ENCODE results near the gene CDC42EP2. TPM values are rescaled to one million over a fixed set of nuclear protein-coding genes. Genes with fewer than 3 reads are reported as not detected.

CDC42EP2 gene
- total RNA-seq, 3 donors from 2014 or later = 11.3 to 20.8 (median 13.4) TPM

DNA sequence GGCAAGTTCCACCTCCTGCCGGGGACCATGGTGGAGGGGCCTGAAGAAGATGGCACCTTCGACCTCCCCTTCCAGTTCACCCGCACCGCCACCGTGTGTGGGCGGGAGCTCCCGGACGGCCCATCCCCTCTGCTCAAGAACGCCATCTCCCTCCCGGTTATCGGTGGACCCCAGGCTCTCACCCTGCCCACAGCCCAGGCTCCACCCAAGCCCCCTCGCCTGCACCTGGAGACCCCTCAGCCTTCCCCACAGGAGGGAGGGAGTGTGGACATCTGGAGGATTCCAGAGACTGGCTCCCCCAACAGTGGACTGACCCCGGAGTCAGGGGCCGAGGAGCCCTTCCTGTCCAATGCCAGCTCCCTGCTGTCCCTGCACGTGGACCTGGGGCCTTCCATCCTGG, 6.4 kb downstream of the CDC42EP2 start:
- H3K4me1 ChIP-seq = peaks cover 9 to 10% of the 10 kb centered on the region in 2 donors
- intact Hi-C loops (cut with DNase I; ENCODE audit: low total_unique reads) = no loop called here
- no peaks in the 10 kb centered on the region for H3K9me3 ChIP-seq
- H3K36me3 ChIP-seq = no peaks in the 10 kb centered on the region
- DNase-seq (ENCODE audit: low spot score in 2 of 2) = no peak
- no peak overlapping the region for H3K4me3 ChIP-seq
- TF ChIP-seq POLR2A (IDR thresholded peaks at IDR 0.05) (no peak), POLR2AphosphoS5 (IDR thresholded peaks at IDR 0.05) (no peak)
- TF ChIP-seq, protein P1, sequence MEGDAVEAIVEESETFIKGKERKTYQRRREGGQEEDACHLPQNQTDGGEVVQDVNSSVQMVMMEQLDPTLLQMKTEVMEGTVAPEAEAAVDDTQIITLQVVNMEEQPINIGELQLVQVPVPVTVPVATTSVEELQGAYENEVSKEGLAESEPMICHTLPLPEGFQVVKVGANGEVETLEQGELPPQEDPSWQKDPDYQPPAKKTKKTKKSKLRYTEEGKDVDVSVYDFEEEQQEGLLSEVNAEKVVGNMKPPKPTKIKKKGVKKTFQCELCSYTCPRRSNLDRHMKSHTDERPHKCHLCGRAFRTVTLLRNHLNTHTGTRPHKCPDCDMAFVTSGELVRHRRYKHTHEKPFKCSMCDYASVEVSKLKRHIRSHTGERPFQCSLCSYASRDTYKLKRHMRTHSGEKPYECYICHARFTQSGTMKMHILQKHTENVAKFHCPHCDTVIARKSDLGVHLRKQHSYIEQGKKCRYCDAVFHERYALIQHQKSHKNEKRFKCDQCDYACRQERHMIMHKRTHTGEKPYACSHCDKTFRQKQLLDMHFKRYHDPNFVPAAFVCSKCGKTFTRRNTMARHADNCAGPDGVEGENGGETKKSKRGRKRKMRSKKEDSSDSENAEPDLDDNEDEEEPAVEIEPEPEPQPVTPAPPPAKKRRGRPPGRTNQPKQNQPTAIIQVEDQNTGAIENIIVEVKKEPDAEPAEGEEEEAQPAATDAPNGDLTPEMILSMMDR (IDR thresholded peaks at IDR 0.05) = no peak
- no peaks in the 10 kb centered on the region for H3K27me3 ChIP-seq
- peak overlapping the region in 1 of 2 donors; percentile 30 for H3K27ac ChIP-seq

DNA sequence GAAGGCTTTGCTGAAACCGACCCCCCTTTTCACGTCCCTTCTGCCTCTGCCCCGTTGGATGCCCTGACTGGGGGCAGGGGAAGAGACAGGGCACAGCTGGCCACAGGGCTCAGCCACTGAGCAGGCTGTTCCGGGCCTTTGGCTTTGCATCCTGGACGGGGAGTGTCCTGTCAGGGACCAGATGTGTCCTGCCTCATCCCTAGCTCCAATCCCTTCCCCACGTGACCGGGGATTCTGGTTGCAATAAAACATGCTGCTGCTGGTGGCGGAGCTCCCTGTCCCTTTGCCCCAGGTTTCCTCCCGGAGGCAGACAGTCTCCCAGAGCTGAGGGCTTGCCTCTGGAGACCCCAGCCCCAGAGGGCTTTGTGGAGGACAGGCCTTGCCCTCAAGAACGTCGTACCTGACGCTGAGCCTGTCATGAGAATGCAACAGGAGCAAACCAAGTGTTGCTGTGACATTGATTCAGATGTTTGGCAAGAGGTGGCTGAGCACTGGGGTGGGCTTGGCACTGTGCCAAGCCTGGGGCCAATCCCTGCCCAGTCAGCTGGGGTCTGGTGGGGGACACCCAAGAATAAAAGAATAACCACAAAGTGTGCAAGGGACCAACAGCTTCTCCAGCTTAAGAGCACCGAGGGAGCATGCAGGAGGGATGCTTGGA, 7.3 kb downstream of the CDC42EP2 start:
- H3K9me3 ChIP-seq = no peaks in the 10 kb centered on the region
- intact Hi-C loops (cut with DNase I; ENCODE audit: low total_unique reads) = no loop called here
- H3K27ac ChIP-seq = peak overlapping the region in 1 of 2 donors; percentile 30
- TF ChIP-seq, protein P1 (IDR thresholded peaks at IDR 0.05) = no peak
- TF ChIP-seq POLR2AphosphoS5 (IDR thresholded peaks at IDR 0.05) (no peak), POLR2A (IDR thresholded peaks at IDR 0.05) (no peak)
- H3K36me3 ChIP-seq = no peaks in the 10 kb centered on the region
- H3K4me3 ChIP-seq = no peak overlapping the region
- H3K4me1 ChIP-seq = peaks cover 4 to 5% of the 10 kb centered on the region in 2 donors
- H3K27me3 ChIP-seq = no peaks in the 10 kb centered on the region
- DNase-seq (ENCODE audit: low spot score in 2 of 2) = no peak

DNA sequence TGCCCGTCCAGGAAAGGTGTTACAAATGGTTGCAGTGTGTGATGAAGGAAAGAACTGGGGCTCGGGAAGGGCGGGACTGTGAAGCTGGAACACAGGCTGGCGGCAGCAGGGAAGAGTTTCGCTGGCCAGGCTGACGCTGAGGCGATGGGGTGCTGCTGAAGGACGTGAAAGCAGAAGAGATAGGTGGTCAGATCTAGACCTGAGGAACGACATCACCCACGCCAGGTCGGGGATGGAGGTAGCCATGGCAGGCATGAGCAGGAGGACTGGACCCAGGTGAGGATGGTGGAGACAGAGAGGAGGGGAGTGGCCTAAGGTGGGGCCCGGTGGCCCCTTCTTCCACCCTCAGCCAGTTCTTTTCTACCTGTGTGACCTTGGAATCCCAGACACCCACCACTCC, 9.1 kb downstream of the CDC42EP2 start:
- Histone ChIP-seq H3K27ac (peak overlapping the region in 1 of 2 donors; percentile 7), H3K4me3 (no peak overlapping the region), H3K27me3 (no peaks in the 10 kb centered on the region), H3K36me3 (no peaks in the 10 kb centered on the region), H3K4me1 (no peaks in the 10 kb centered on the region), H3K9me3 (no peaks in the 10 kb centered on the region)
- DNase-seq (ENCODE audit: low spot score in 2 of 2) = no peak
- intact Hi-C loops (cut with DNase I; ENCODE audit: low total_unique reads) = no loop called here
- TF ChIP-seq, protein P1 (IDR thresholded peaks at IDR 0.05) = no peak
- TF ChIP-seq POLR2AphosphoS5 (IDR thresholded peaks at IDR 0.05) (no peak), POLR2A (IDR thresholded peaks at IDR 0.05) (no peak)

GRCh38 chr11:65325435-65325834, 10.8 kb downstream of the CDC42EP2 start:
- Histone ChIP-seq H3K4me3 (no peak overlapping the region), H3K9me3 (no peaks in the 10 kb centered on the region), H3K36me3 (no peaks in the 10 kb centered on the region), H3K27ac (no peak overlapping the region), H3K27me3 (no peaks in the 10 kb centered on the region), H3K4me1 (no peaks in the 10 kb centered on the region)
- TF ChIP-seq, protein P1 (IDR thresholded peaks at IDR 0.05) = no peak
- no peak for TF ChIP-seq POLR2A (IDR thresholded peaks at IDR 0.05)
- no peak for TF ChIP-seq POLR2AphosphoS5 (IDR thresholded peaks at IDR 0.05)
- intact Hi-C loops (cut with DNase I; ENCODE audit: low total_unique reads) = no loop called here
- no peak for DNase-seq (ENCODE audit: low spot score in 2 of 2)

GRCh38 chr11:65327021-65327420, 12.4 kb downstream of the CDC42EP2 start:
- Histone ChIP-seq H3K9me3 (no peaks in the 10 kb centered on the region), H3K4me1 (no peaks in the 10 kb centered on the region), H3K4me3 (no peak overlapping the region), H3K27ac (no peak overlapping the region), H3K36me3 (no peaks in the 10 kb centered on the region), H3K27me3 (no peaks in the 10 kb centered on the region)
- no peak for DNase-seq (ENCODE audit: low spot score in 2 of 2)
- TF ChIP-seq POLR2A (IDR thresholded peaks at IDR 0.05) (no peak), POLR2AphosphoS5 (IDR thresholded peaks at IDR 0.05) (no peak)
- TF ChIP-seq, protein P1 (IDR thresholded peaks at IDR 0.05) = no peak
- intact Hi-C loops (cut with DNase I; ENCODE audit: low total_unique reads) = no loop called here
